ENCODE measurements around the gene ONECUT3. TPM values are rescaled to one million over a fixed set of nuclear protein-coding genes. Genes with fewer than 3 reads are reported as not detected.

ONECUT3 gene
- total RNA-seq, 1 donor: not detected

DNA sequence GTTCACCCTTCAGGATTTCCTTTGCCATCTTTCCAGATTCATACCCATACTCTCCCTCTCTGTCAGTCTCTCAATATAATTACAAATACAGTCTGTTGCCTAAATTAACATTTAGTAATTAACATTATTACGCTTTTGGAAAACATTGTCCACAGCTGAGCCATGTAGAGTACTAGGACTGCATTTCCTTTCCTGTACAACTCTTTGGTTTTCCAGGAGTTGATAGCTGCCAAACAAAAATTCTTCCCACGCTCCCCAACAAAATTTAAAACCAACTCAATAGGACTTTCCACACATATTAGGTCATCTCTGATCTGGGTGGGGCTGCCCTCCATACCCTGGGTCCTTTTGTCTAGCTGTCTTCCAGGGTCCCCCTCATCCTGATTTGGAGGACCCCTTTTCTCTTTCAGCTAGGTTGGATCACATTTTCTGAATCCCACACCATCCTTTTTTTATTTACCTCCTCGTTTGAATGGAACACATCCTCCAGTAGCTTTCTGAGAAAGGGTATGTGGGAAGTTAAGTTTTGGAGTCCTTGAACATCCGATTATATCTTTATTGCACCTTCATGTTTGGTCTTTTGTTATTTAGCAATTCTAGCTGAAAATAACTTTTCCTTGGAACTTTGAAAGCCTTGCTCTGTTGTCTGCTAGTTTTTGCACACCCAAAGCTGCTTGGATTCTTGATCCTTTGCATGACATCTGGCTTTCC, 17.7 kb downstream of the ONECUT3 start:
- DNase-seq (ENCODE audit: low read depth): no peak
- TF ChIP-seq, protein P1, sequence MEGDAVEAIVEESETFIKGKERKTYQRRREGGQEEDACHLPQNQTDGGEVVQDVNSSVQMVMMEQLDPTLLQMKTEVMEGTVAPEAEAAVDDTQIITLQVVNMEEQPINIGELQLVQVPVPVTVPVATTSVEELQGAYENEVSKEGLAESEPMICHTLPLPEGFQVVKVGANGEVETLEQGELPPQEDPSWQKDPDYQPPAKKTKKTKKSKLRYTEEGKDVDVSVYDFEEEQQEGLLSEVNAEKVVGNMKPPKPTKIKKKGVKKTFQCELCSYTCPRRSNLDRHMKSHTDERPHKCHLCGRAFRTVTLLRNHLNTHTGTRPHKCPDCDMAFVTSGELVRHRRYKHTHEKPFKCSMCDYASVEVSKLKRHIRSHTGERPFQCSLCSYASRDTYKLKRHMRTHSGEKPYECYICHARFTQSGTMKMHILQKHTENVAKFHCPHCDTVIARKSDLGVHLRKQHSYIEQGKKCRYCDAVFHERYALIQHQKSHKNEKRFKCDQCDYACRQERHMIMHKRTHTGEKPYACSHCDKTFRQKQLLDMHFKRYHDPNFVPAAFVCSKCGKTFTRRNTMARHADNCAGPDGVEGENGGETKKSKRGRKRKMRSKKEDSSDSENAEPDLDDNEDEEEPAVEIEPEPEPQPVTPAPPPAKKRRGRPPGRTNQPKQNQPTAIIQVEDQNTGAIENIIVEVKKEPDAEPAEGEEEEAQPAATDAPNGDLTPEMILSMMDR (IDR thresholded peaks at IDR 0.05; ENCODE audit: insufficient read depth, low read length): no peak
- H3K4me3 ChIP-seq (ENCODE audit: low read depth, low read length): no peak overlapping the region

DNA sequence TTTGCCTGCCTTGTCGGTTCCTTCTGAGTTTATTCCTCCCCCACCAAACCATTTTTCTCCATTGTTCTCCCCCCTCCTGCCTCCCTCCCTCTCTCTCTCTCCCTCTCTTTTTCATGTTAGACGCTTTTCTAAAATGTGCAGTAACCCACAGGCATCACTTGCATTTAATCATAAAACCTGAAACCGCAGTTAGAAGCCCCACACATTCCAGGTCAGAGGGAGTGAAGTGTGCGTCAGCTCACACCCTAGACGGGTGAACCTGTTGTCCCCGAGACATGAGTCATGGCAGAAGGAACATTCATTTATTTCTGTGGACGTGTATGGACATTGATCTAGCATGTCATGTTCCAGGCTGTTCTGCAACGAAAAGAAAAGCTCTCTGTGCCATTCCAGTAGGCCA, 19.9 kb downstream of the ONECUT3 start:
- TF ChIP-seq, protein P1 (IDR thresholded peaks at IDR 0.05; ENCODE audit: insufficient read depth, low read length): no peak
- no peak for DNase-seq (ENCODE audit: low read depth)
- no peak overlapping the region for H3K4me3 ChIP-seq (ENCODE audit: low read depth, low read length)

DNA sequence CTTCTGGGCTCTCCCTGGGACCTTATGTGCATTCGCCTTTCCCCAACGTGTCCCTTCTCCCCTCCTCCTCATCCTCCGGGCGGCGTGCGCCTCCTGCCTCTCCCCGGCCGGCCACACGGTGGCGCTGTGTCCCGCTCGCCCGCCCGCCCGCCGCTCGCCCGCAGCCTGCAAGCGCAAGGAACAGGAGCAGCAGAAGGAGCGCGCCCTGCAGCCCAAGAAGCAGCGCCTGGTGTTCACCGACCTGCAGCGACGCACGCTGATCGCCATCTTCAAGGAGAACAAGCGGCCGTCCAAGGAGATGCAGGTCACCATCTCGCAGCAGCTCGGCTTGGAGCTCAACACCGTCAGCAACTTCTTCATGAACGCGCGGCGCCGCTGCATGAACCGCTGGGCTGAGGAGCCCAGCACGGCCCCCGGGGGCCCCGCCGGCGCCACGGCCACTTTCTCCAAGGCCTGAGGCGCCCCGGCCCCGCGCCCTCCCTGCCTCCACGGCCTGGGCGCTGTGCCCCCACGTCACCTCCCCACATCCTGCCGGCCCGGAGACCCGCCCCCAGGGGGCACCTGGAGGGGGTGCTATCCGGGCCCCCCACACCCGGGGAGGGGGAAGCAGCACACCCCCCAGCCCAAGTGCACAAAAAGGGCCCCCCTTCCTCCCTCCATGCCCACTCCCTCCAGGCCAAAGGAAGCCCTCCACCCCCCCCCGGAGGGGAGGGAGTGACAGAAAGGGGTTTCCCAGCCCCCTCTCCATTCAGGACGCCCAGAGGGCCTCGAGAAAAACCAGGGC, 21.9 kb downstream of the ONECUT3 start:
- no peak overlapping the region for H3K4me3 ChIP-seq (ENCODE audit: low read depth, low read length)
- TF ChIP-seq, protein P1 (IDR thresholded peaks at IDR 0.05; ENCODE audit: insufficient read depth, low read length): peak; percentile 25
- no peak for DNase-seq (ENCODE audit: low read depth)

DNA sequence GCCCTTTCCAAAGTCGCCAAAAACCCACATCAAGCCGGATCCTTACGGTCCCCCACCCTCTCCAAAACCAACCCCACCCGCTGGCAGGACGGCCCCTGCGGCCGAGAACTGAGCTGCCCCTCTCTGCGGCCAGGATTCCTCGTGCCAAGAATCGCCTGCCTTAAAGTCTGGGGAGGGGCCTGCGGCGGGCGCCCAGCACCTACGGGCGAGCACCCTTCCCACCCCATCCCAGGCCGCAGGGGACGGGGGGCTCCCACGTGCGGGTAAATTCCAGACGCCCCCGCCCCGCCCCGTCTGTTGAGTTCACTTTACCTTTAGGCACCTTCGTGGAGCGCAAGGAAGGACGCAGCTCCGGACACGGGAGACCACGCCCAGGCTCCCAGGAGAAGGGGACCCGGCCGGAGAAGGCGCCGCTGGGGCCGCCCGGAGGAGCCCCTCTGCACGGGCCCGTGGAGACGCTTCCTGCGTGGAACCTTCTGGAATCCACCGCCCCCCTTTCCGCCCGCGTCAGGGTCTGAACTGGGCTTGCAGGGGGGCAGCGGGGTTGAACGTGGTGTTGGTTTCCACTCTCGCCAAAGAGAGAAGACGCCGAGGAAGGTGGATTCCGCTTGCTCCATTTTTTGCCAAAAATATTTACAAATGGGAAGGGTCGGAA, 22.8 kb downstream of the ONECUT3 start:
- no peak for DNase-seq (ENCODE audit: low read depth)
- TF ChIP-seq, protein P1 (IDR thresholded peaks at IDR 0.05; ENCODE audit: insufficient read depth, low read length): no peak
- H3K4me3 ChIP-seq (ENCODE audit: low read depth, low read length): no peak overlapping the region

DNA sequence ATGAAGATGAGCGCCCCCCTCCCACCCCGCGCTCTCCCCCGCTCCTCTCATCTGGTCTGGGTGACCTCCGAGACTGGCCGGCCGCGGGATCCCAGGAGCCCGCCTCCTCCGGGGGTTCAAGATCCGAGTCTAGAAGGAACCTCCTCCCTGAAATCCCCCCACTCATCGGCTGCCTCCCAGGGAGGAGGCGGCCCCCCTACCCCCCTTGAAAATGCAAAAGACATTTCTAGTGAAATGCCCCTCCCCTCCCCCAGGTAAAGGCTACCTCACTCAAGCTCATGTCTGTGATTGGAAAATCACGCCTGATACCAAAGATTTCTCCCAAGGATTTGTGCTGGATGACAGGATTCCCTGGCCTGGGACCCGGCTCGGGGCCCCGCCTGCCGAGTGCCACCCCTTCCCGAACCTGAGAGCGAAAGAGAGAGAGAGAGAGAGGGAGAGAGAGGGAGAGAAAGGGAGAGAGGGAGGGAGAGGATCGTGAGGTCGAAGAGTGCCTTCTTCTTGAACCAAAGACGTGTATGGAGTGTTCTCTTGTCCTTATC, 23.4 kb downstream of the ONECUT3 start:
- no peak overlapping the region for H3K4me3 ChIP-seq (ENCODE audit: low read depth, low read length)
- no peak for DNase-seq (ENCODE audit: low read depth)
- TF ChIP-seq, protein P1 (IDR thresholded peaks at IDR 0.05; ENCODE audit: insufficient read depth, low read length): no peak

DNA sequence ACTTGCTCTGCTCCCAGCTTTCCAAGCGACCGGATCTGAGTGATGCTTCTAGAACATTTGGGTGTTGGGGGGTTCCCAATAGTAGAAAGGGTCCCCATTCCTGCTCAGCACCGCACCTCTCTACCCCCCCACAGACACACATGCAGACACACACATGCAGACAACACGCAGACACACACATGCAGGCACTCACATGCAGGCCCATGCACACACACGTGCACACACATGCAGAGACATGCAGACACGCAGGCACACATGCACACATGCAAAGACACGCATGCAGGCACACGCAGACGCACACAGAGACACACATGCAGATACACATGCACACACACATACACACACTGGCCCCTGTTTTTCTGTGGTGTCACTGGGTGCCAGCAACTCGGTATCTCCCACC, 23.8 kb downstream of the ONECUT3 start:
- H3K4me3 ChIP-seq (ENCODE audit: low read depth, low read length): no peak overlapping the region
- DNase-seq (ENCODE audit: low read depth): no peak
- TF ChIP-seq, protein P1 (IDR thresholded peaks at IDR 0.05; ENCODE audit: insufficient read depth, low read length): no peak
